ENCODE measurements around the gene KCNJ15.

The KCNJ15 gene

GRCh38 chr21:38263493-38263892, 6.7 kb downstream of the KCNJ15 start:
- no peak for TF ChIP-seq CTCF (conservative IDR thresholded peaks at IDR 0.05; ENCODE audit: low read length)
- H3K4me3 ChIP-seq (ENCODE audit: low read length): no peak overlapping the region
- peak; percentile 66 for DNase-seq (ENCODE audit: low read depth)

- DNase-seq (ENCODE audit: low read depth): no peak
- TF ChIP-seq CTCF (conservative IDR thresholded peaks at IDR 0.05; ENCODE audit: low read length): no peak
- H3K4me3 ChIP-seq (ENCODE audit: low read length): no peak overlapping the region
These were observed 7.8 kb downstream of the KCNJ15 start for GRCh38 chr21:38264571-38264970.

GRCh38 chr21:38265166-38265565, 8.4 kb downstream of the KCNJ15 start:
- TF ChIP-seq CTCF (conservative IDR thresholded peaks at IDR 0.05; ENCODE audit: low read length): no peak
- no peak for DNase-seq (ENCODE audit: low read depth)
- no peak overlapping the region for H3K4me3 ChIP-seq (ENCODE audit: low read length)

GRCh38 chr21:38266732-38267131, 9.9 kb downstream of the KCNJ15 start:
- no peak overlapping the region for H3K4me3 ChIP-seq (ENCODE audit: low read length)
- DNase-seq (ENCODE audit: low read depth): peak; percentile 80
- no peak for TF ChIP-seq CTCF (conservative IDR thresholded peaks at IDR 0.05; ENCODE audit: low read length)

GRCh38 chr21:38267136-38267755, 10.5 kb downstream of the KCNJ15 start:
- peak; percentile 53 for DNase-seq (ENCODE audit: low read depth)
- no peak for TF ChIP-seq CTCF (conservative IDR thresholded peaks at IDR 0.05; ENCODE audit: low read length)
- no peak overlapping the region for H3K4me3 ChIP-seq (ENCODE audit: low read length)

GRCh38 chr21:38267991-38268863, 11.4 kb downstream of the KCNJ15 start:
- H3K4me3 ChIP-seq (ENCODE audit: low read length): no peak overlapping the region
- DNase-seq (ENCODE audit: low read depth): peak; percentile 69
- TF ChIP-seq CTCF (conservative IDR thresholded peaks at IDR 0.05; ENCODE audit: low read length): no peak

Measured in AG10803 (cell line).